T follicular helper cell (primary cell): ENCODE data around the gene MX2.

Experiments used
- DNase-seq: peaks from one replicate; pipeline ENCODE4 v3.0.0-alpha.2; 2020; ENCODE audit warnings: low read depth

Gene MX2

GRCh38 chr21:41365377-41366107, 3.7 kb downstream of the MX2 start:
- no peak for DNase-seq

- DNase-seq: no peak
Measured at GRCh38 chr21:41366522-41367151, 4.8 kb downstream of the MX2 start.

- DNase-seq: no peak
Measured at GRCh38 chr21:41367301-41367944, 5.6 kb downstream of the MX2 start.

GRCh38 chr21:41367945-41368734, 6.3 kb downstream of the MX2 start:
- no peak for DNase-seq

- DNase-seq: no peak
Measured at GRCh38 chr21:41368735-41369104, 6.9 kb downstream of the MX2 start.

- peak; percentile 24 for DNase-seq
Measured at GRCh38 chr21:41369105-41369919, 7.5 kb downstream of the MX2 start.

- peak; percentile 29 for DNase-seq
Measured at GRCh38 chr21:41369920-41370839, 8.4 kb downstream of the MX2 start.

GRCh38 chr21:41370840-41371684, 9.2 kb downstream of the MX2 start:
- no peak for DNase-seq

GRCh38 chr21:41371685-41372030, 9.8 kb downstream of the MX2 start:
- DNase-seq: no peak

- no peak for DNase-seq
Measured at GRCh38 chr21:41373253-41373652, 11.4 kb downstream of the MX2 start.

- DNase-seq: no peak
Measured at GRCh38 chr21:41373763-41374162, 11.9 kb downstream of the MX2 start.

GRCh38 chr21:41374177-41374712, 12.4 kb downstream of the MX2 start:
- no peak for DNase-seq

GRCh38 chr21:41374867-41375533, 13.2 kb downstream of the MX2 start:
- no peak for DNase-seq

GRCh38 chr21:41375875-41376274, 14.0 kb downstream of the MX2 start:
- DNase-seq: no peak

- no peak for DNase-seq
Measured at GRCh38 chr21:41377715-41378114, 15.9 kb downstream of the MX2 start.

GRCh38 chr21:41378849-41379248, 17.0 kb downstream of the MX2 start:
- DNase-seq: no peak

- DNase-seq: no peak
Measured at GRCh38 chr21:41379901-41380300, 18.1 kb downstream of the MX2 start.

- DNase-seq: no peak
Measured at GRCh38 chr21:41381731-41382130, 19.9 kb downstream of the MX2 start.
